HepG2 (cell line): Measurements from ENCODE around the gene MACROD2. TPM values are rescaled to one million over a fixed set of nuclear protein-coding genes. Genes with fewer than 3 reads are reported as not detected.

ENCODE experiments used
- ATAC-seq: fragments of 200-7000 bp; cut with Tn5 transposase; 3 replicates; pipeline ENCODE4 v1.9.1; 2020; ENCODE audit warnings: mild to moderate bottlenecking, moderate library complexity
- BruUV-seq: library from RNA; stranded (reverse); fragments of 400-500 nt; replicated peaks from 2 replicates; lab custom pipeline; 2021; lab: Mats Ljungman, UMichigan
- CTCF ChIA-PET: fragments of 300-600 bp; formaldehyde crosslinking; extraction: SDS; loops from one replicate; lab custom pipeline; 2021; ENCODE audit warnings: low total read pairs, inconsistent platforms, low intra/inter-chr PET ratio; lab: Yijun Ruan, JAX
- POLR2A ChIA-PET: fragments of 350-600 bp; sonication (Branson Sonifier 250); formaldehyde crosslinking; loops from one replicate; lab custom pipeline; 2020; ENCODE audit warnings: antibody characterized with exemption, inconsistent platforms; lab: Yijun Ruan, JAX
- DNase-seq: peaks from one replicate; pipeline ENCODE4 v3.0.0-alpha.2; 2015; ENCODE audit warnings: low spot score
- FAIRE-seq: peaks from 3 replicates; lab custom pipeline; 2011; peaks lifted over from hg19 to GRCh38; lab: Jason Lieb, UNC
- H2AFZ ChIP-seq: one replicate; pipeline ENCODE4 v1.6.1; 2011; ENCODE audit warnings: low read length, inconsistent platforms
- H3K27ac ChIP-seq: fragments of 300-600 bp; 3 replicates; pipeline ENCODE4 v1.8.0; 2011; ENCODE audit warnings: mixed run types, mild to moderate bottlenecking, mixed read lengths, low read length, inconsistent platforms; ENCODE audit not compliant: insufficient read depth; ENCODE audit errors: extremely low read length
- H3K27me3 ChIP-seq, 2 experiments: fragments of 200-600 bp in 1 of 2; 2 replicates in 1 of 2; 3 replicates in 1 of 2; pipeline versions ENCODE4 v1.6.0 to v1.8.0; 2011; ENCODE audit warnings: low read length in 2 of 2, mild to moderate bottlenecking in 2 of 2, moderate library complexity in 2 of 2, inconsistent platforms in 1 of 2; ENCODE audit not compliant: insufficient read depth in 2 of 2, control insufficient read depth in 1 of 2
- H3K36me3 ChIP-seq, 2 experiments: fragments of 200-600 bp in 1 of 2; replicated peaks in 1 of 2; 2 replicates in 1 of 2; 3 replicates in 1 of 2; pipeline versions ENCODE4 v1.5.1 to v1.8.0; 2011; ENCODE audit warnings: low read length in 2 of 2, inconsistent platforms in 1 of 2; ENCODE audit not compliant: insufficient read depth in 2 of 2, control insufficient read depth in 1 of 2
- H3K4me1 ChIP-seq: 2 replicates; pipeline ENCODE4 v1.5.1; 2012; ENCODE audit warnings: low read length, inconsistent platforms; ENCODE audit not compliant: insufficient read depth
- H3K4me2 ChIP-seq: 2 replicates; pipeline ENCODE4 v1.6.0; 2011; ENCODE audit warnings: low read depth, low read length, inconsistent platforms
- H3K4me3 ChIP-seq, 3 experiments: fragments of 200-600 bp in 1 of 3; sonication (generic), shearing (Covaris generic) in 1 of 3; replicated peaks in 1 of 3; 2 replicates each; pipeline ENCODE4 v1.5.1; 2011 to 2016; ENCODE audit warnings: low read length in 3 of 3, inconsistent platforms in 2 of 3, low read depth in 2 of 3, mild to moderate bottlenecking in 2 of 3, control low read depth in 1 of 3, mixed read lengths in 1 of 3; ENCODE audit not compliant: insufficient read depth in 1 of 3
- H3K79me2 ChIP-seq: one replicate; pipeline ENCODE4 v1.6.1; 2011; ENCODE audit warnings: low read length, inconsistent platforms; ENCODE audit not compliant: insufficient read depth
- H3K9ac ChIP-seq: 2 replicates; pipeline ENCODE4 v1.6.0; 2011; ENCODE audit warnings: mild to moderate bottlenecking, low read depth, low read length, inconsistent platforms; ENCODE audit not compliant: insufficient read depth
- H3K9me3 ChIP-seq: 2 replicates; pipeline ENCODE4 v1.5.1; 2012; ENCODE audit warnings: mild to moderate bottlenecking, low read length
- H4K20me1 ChIP-seq: 2 replicates; pipeline ENCODE4 v1.6.0; 2011; ENCODE audit warnings: inconsistent platforms, mild to moderate bottlenecking, low read length, moderate library complexity; ENCODE audit not compliant: insufficient read depth
- BATF2 ChIP-seq: sonication (generic); formaldehyde crosslinking; IDR thresholded peaks from 2 replicates; pipeline ENCODE4 v1.8.0; 2022; ENCODE audit warnings: mild to moderate bottlenecking, missing genetic modification reagents, moderate library complexity
- CBX2 ChIP-seq, 2 experiments: fragments of 200-600 bp in 1 of 2; sonication (generic); formaldehyde crosslinking in 1 of 2; IDR thresholded peaks; 2 replicates each; pipeline versions ENCODE4 v1.7.0 to v1.8.1; 2018 to 2022; ENCODE audit warnings: low read depth in 2 of 2, low read length in 1 of 2, mild to moderate bottlenecking in 1 of 2, missing genetic modification reagents in 1 of 2
- CEBPB ChIP-seq: IDR thresholded peaks from 2 replicates; pipeline ENCODE4 v1.6.1; 2011; ENCODE audit warnings: low read depth, low read length, improper control_type of control experiment, borderline replicate concordance
- GLMP ChIP-seq: sonication (generic); formaldehyde crosslinking; IDR thresholded peaks from 2 replicates; pipeline ENCODE4 v1.9.0; 2021; ENCODE audit warnings: missing genetic modification reagents, mild to moderate bottlenecking, borderline replicate concordance
- HMG20A ChIP-seq: IDR thresholded peaks from 2 replicates; pipeline ENCODE4 v1.6.1; 2016; ENCODE audit warnings: borderline replicate concordance
- KLF9 ChIP-seq: IDR thresholded peaks from 2 replicates; pipeline ENCODE4 v1.6.1; 2016; ENCODE audit warnings: low read depth
- MAFF ChIP-seq: IDR thresholded peaks from 2 replicates; pipeline ENCODE4 v1.6.1; 2011; ENCODE audit warnings: low read depth, low read length, improper control_type of control experiment
- MAFK ChIP-seq, 2 experiments: IDR thresholded peaks in 1 of 2; conservative IDR thresholded peaks in 1 of 2; 2 replicates each; pipeline ENCODE4 v1.6.1; 2011; ENCODE audit warnings: improper control_type of control experiment in 2 of 2, low read length in 2 of 2
- SATB2 ChIP-seq: sonication (generic); formaldehyde crosslinking; IDR thresholded peaks from 2 replicates; pipeline ENCODE4 v1.5.0; 2020; ENCODE audit warnings: missing genetic modification reagents
- SIN3B ChIP-seq: fragments of 150-350 bp; IDR thresholded peaks from 2 replicates; pipeline ENCODE4 v1.6.1; 2014; ENCODE audit warnings: low read length
- SRF ChIP-seq: IDR thresholded peaks from 2 replicates; pipeline ENCODE4 v1.6.1; 2011; ENCODE audit warnings: mild to moderate bottlenecking, low read depth, low read length, moderate library complexity
- ZFP36L2 ChIP-seq: sonication (generic); formaldehyde crosslinking; IDR thresholded peaks from 2 replicates; pipeline ENCODE4 v1.4.0; 2020; ENCODE audit warnings: missing genetic modification reagents
- ZFY ChIP-seq: sonication (generic); formaldehyde crosslinking; IDR thresholded peaks from 2 replicates; pipeline ENCODE4 v1.4.0; 2020; ENCODE audit warnings: missing genetic modification reagents
- ZMYM2 ChIP-seq: sonication (generic); formaldehyde crosslinking; IDR thresholded peaks from 2 replicates; pipeline ENCODE4 v1.8.0; 2022; ENCODE audit warnings: mild to moderate bottlenecking, missing genetic modification reagents
- ZSCAN30 ChIP-seq: sonication (generic); formaldehyde crosslinking; IDR thresholded peaks from 2 replicates; pipeline ENCODE4 v1.5.0; 2020; ENCODE audit warnings: mild to moderate bottlenecking, missing genetic modification reagents
- WGBS: methylation state at CpG from one replicate; pipeline ENCODE4 v1.1.6; 2017; ENCODE audit warnings: low lambda C conversion rate; 5-methylcytosine and 5-hydroxymethylcytosine counted together
- in situ Hi-C: cut with HindIII; loops from 2 replicates; pipeline ENCODE4 v1.10.0; 2017; ENCODE audit warnings: low pct_unique_long_range_greater_than_20kb; ENCODE audit not compliant: extremely low pct_ligation_motif_present
- intact Hi-C: fragments of 100-400 bp; cut with micrococcal nuclease; formaldehyde crosslinking; loops from one replicate; pipeline ENCODE4 v1.10.0; 2022; ENCODE audit not compliant: unreplicated experiment
- polyA plus RNA-seq, 8 experiments: library from polyadenylated mRNA; depleted of rRNA in 3 of 8; stranded (reverse) in 7 of 8; unstranded in 1 of 8; fragments of >200 nt; fragmentation: Illumina TruSeq in 4 of 8; extraction: Trizol in 4 of 8; gene quantifications; 2 replicates each; pipeline versions ENCODE4 v1.2.1 to v1.2.3, GENCODE V29; 2011 to 2016; ENCODE audit warnings: low read depth in 4 of 8, missing spikeins in 1 of 8, mixed read lengths in 1 of 8; ENCODE audit not compliant: insufficient read depth in 1 of 8
- total RNA-seq, 5 experiments: library from RNA; depleted of rRNA; stranded (reverse); fragments of >200 nt; fragmentation: Illumina TruSeq; extraction: Trizol; gene quantifications; 2 replicates each; pipeline ENCODE4 v1.2.3, GENCODE V29; 2016; ENCODE audit warnings: low read depth in 1 of 5

MACROD2 gene
- total and polyA plus RNA-seq, 2 of the 13 experiments (the other 11 are each of a cell fraction or from before 2014, with no cell fraction given), result 0.13 to 0.51 TPM

- TF ChIP-seq HMG20A (CRISPR knock-in tag), result no peak
- TF ChIP-seq CBX2 (IDR thresholded peaks at IDR 0.05; ENCODE audit: low read depth, low read length), result no peak
- TF ChIP-seq CBX2 (CRISPR knock-in tag; IDR thresholded peaks at IDR 0.05; ENCODE audit: low read depth), result no peak
- TF ChIP-seq SIN3B, result no peak
- TF ChIP-seq SRF, result no peak
- TF ChIP-seq ZMYM2, result no peak
Measured at GRCh38 chr20:15817351-15817750, 1822.0 kb downstream of the MACROD2 start (continued).

GRCh38 chr20:15818651-15819071 is 1823.3 kb downstream of the MACROD2 start:
- H3K79me2 ChIP-seq, result no peaks in the 10 kb centered on the region
- no peak overlapping the region for H3K4me3 ChIP-seq
- H4K20me1 ChIP-seq, result no peaks in the 10 kb centered on the region
- FAIRE-seq (no peak), ATAC-seq (no peak), DNase-seq (peak; percentile 6)
- no peak overlapping the region for H2AFZ ChIP-seq
- no peak overlapping the region for H3K4me2 ChIP-seq
- no peak overlapping the region for H3K9ac ChIP-seq
- BruUV-seq, result no TSS peak
- H3K36me3 ChIP-seq, result no peaks in the 10 kb centered on the region
- CTCF ChIA-PET, result no interaction called here
- WGBS, result 15% methylated on average over 4 of the region's 4 CpGs
- no peak overlapping the region for H3K27ac ChIP-seq
- H3K9me3 ChIP-seq, result peaks cover 75% of the 10 kb centered on the region
- POLR2A ChIA-PET, result no interaction called here
- H3K4me1 ChIP-seq, result no peaks in the 10 kb centered on the region
- intact Hi-C loops (no loop called here), in situ Hi-C loops (no loop called here)
- TF ChIP-seq MAFK (conservative IDR thresholded peaks at IDR 0.05 in 1 of 2, IDR thresholded peaks at IDR 0.05 in 1 of 2; ENCODE audit: low read length in 2 of 2) (peak; percentile 80 to 81), BATF2 (no peak), GLMP (CRISPR knock-in tag) (no peak), ZFP36L2 (CRISPR knock-in tag) (no peak), MAFF (peak; percentile 63; the same call in 1 of the 2 replicates), CEBPB (peak; percentile 85), ZFY (CRISPR knock-in tag) (no peak), SATB2 (CRISPR knock-in tag) (no peak), KLF9 (CRISPR knock-in tag) (no peak), ZSCAN30 (CRISPR knock-in tag) (no peak)
- H3K27me3 ChIP-seq, result no peaks in the 10 kb centered on the region
